Lower leg skin (tissue), 3 donors: ENCODE data around the gene MYO19.

Source experiments
- CTCF ChIP-seq, 3 donors: fragments of 450-650 bp; IDR thresholded peaks; one replicate each; pipeline ENCODE4 v1.5.1; 2016; ENCODE audit warnings: antibody characterized with exemption in 3 of 3, mild to moderate bottlenecking in 3 of 3, moderate library complexity in 2 of 3
- POLR2A ChIP-seq, 2 donors: fragments of 450-650 bp; IDR thresholded peaks; one replicate each; pipeline ENCODE4 v1.6.1; 2016 to 2017; ENCODE audit warnings: antibody characterized with exemption in 2 of 2, mild to moderate bottlenecking in 1 of 2, moderate library complexity in 1 of 2

- no peak for TF ChIP-seq CTCF (IDR thresholded peaks at IDR 0.05)
- no peak for TF ChIP-seq POLR2A (IDR thresholded peaks at IDR 0.05)
Measured at GRCh38 chr17:36460265-36460937, 74.3 kb downstream of the MYO19 start.
